ENCODE measurements around the gene CUL7. TPM values are rescaled to one million over a fixed set of nuclear protein-coding genes. Genes with fewer than 3 reads are reported as not detected.
A peak's percentile ranks its signal among the peaks of the same experiment; 100 is the strongest.

The CUL7 gene
- 23.5 and 24.5 TPM in 2 replicates for total RNA-seq (2021)
- long read RNA-seq, full-length matches to known transcripts = 8 of 57 reads
- long read RNA-seq, partial matches to known transcripts = 34 of 57 reads
- long read RNA-seq, other reads (novel, unspliced or antisense) = 15 of 57 reads

GRCh38 chr6:43053545-43054205 is at the start of gene CUL7:
TSS of gene CUL7 (minus strand) at chr6:43053851. CDS start at chr6:43052788, 1,063 bp downstream.
- H3K4me1 Mint-ChIP-seq = peaks cover 30 to 31% of the 10 kb centered on the region in 2 experiments
- Histone ChIP-seq H4K20me1 (ENCODE audit: control insufficient read depth, insufficient read depth, insufficient read length) (no peaks in the 10 kb centered on the region), H2AFZ (ENCODE audit: low read length) (no peak within 1 kb of the TSS)

More at GRCh38 chr6:43053545-43054205, at the start of gene CUL7:
- Mint-ChIP-seq H3K27me3 (ENCODE audit: low read depth) (no peaks in the 10 kb centered on the region; the same call in 1 of the 2 replicates), H3K36me3 (ENCODE audit: insufficient read depth in 1 of 3, low read depth in 3 of 3) (peaks cover 32 to 57% (median 56%) of the 10 kb centered on the region in 3 experiments), H3K9me3 (peaks cover 0 to 3% of the 10 kb centered on the region in 2 experiments; a peak in 1 of 5 replicates), H3K27ac (peak within 1 kb of the TSS; percentile 92 to 98 (median 97)), H3K4me3 (peak within 1 kb of the TSS; percentile 94)
- peak within 1 kb of the TSS; percentile 72 for H3K9ac ChIP-seq (ENCODE audit: extremely low read depth, insufficient read length, low read length)
- H3K23me2 ChIP-seq (ENCODE audit: insufficient read length, low read depth, low read length, poor library complexity, severe bottlenecking) = peaks cover 7% of the 10 kb centered on the region
- DNase-seq = peak; percentile 91
- no peaks in the 10 kb centered on the region for H3K27me3 ChIP-seq (ENCODE audit: insufficient read depth, low read length)
- no peak within 1 kb of the TSS for H3K56ac ChIP-seq (ENCODE audit: insufficient read length, low read depth, low read length)
- H4K8ac ChIP-seq (replicated peaks; ENCODE audit: insufficient read length, low read depth, low read length) = no peak within 1 kb of the TSS
- H3T11ph ChIP-seq (ENCODE audit: low read length) = no peak within 1 kb of the TSS
- peak within 1 kb of the TSS; percentile 52 for H3K4me2 ChIP-seq (ENCODE audit: insufficient read depth, insufficient read length, low read length)
- no peak within 1 kb of the TSS for H3K27ac ChIP-seq (ENCODE audit: insufficient read length, low read depth, low read length)
- peak within 1 kb of the TSS; percentile 52 for H3K18ac ChIP-seq (ENCODE audit: insufficient read length, low read depth, low read length)
- WGBS (ENCODE audit: extremely low coverage, insufficient read length, low lambda C conversion rate) = 100% methylated on average over 1 of the region's 45 CpGs
- H2BK12ac ChIP-seq (ENCODE audit: insufficient read length, low read depth, low read length) = no peak within 1 kb of the TSS
- no peaks in the 10 kb centered on the region for H3K9me3 ChIP-seq (ENCODE audit: control insufficient read depth, low read depth, low read length)
- H3K79me1 ChIP-seq (ENCODE audit: insufficient read depth, low read depth, low read length, poor library complexity, severe bottlenecking) = peaks cover 2% of the 10 kb centered on the region
- H2BK15ac ChIP-seq (ENCODE audit: low read depth, low read length) = no peak within 1 kb of the TSS
- no peak within 1 kb of the TSS for H4K91ac ChIP-seq (ENCODE audit: insufficient read length, low read depth, low read length)
- peaks cover 7% of the 10 kb centered on the region; the same call in 1 of the 2 replicates for H3K79me2 ChIP-seq (ENCODE audit: insufficient read depth, low read length)
- H2BK5ac ChIP-seq (ENCODE audit: insufficient read length, low read length) = no peak within 1 kb of the TSS
- TF ChIP-seq, protein P1, sequence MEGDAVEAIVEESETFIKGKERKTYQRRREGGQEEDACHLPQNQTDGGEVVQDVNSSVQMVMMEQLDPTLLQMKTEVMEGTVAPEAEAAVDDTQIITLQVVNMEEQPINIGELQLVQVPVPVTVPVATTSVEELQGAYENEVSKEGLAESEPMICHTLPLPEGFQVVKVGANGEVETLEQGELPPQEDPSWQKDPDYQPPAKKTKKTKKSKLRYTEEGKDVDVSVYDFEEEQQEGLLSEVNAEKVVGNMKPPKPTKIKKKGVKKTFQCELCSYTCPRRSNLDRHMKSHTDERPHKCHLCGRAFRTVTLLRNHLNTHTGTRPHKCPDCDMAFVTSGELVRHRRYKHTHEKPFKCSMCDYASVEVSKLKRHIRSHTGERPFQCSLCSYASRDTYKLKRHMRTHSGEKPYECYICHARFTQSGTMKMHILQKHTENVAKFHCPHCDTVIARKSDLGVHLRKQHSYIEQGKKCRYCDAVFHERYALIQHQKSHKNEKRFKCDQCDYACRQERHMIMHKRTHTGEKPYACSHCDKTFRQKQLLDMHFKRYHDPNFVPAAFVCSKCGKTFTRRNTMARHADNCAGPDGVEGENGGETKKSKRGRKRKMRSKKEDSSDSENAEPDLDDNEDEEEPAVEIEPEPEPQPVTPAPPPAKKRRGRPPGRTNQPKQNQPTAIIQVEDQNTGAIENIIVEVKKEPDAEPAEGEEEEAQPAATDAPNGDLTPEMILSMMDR (conservative IDR thresholded peaks at IDR 0.05) = no peak
- 0 out of 2 replicates have a peak, but pooled peaks cover 4% of the 10 kb centered on the region for H3K4me1 ChIP-seq (ENCODE audit: insufficient read depth, low read length)
- H2BK20ac ChIP-seq (ENCODE audit: low read depth, low read length, poor library complexity, severe bottlenecking) = no peak within 1 kb of the TSS
- no peak within 1 kb of the TSS for H2BK120ac ChIP-seq (ENCODE audit: low read depth, low read length, poor library complexity, severe bottlenecking)
- no peak within 1 kb of the TSS for H2AK5ac ChIP-seq (ENCODE audit: insufficient read length, low read length)
- no peak within 1 kb of the TSS for H4K5ac ChIP-seq (ENCODE audit: insufficient read length, low read depth, low read length)
- peak within 1 kb of the TSS; percentile 85 for H3K14ac ChIP-seq (ENCODE audit: insufficient read depth, low read length)
- no peak within 1 kb of the TSS; the same call in 1 of the 2 replicates for H3K4ac ChIP-seq (ENCODE audit: low read depth, low read length)
- H3K23ac ChIP-seq (ENCODE audit: insufficient read length, low read depth, low read length) = no peak within 1 kb of the TSS

Data from H9 (cell line).